DOHH2 (cell line): ENCODE measurements around the gene PPP6R1.

ENCODE experiments used
- H3F3A ChIP-seq: fragments of 200-600 bp; sonication (generic), shearing (Covaris generic); 2 replicates; pipeline ENCODE4 v1.6.0; 2016; ENCODE audit warnings: antibody characterized with exemption, mild to moderate bottlenecking; ENCODE audit not compliant: control insufficient read depth, insufficient read depth
- H3K27ac ChIP-seq: fragments of 200-600 bp; sonication (generic); 2 replicates; pipeline ENCODE4 v1.5.1; 2014; ENCODE audit warnings: low read depth, mild to moderate bottlenecking, low read length, moderate library complexity
- H3K27me3 ChIP-seq: fragments of 200-600 bp; sonication (generic); 2 replicates; pipeline ENCODE4 v1.6.1; 2014; ENCODE audit warnings: mild to moderate bottlenecking, low read length, mixed read lengths; ENCODE audit not compliant: control insufficient read depth
- H3K36me3 ChIP-seq: fragments of 200-600 bp; sonication (generic); 2 replicates; pipeline ENCODE4 v1.6.1; 2014; ENCODE audit warnings: mild to moderate bottlenecking, low read length, moderate library complexity, mixed read lengths; ENCODE audit not compliant: control insufficient read depth
- H3K4me1 ChIP-seq: fragments of 200-600 bp; sonication (generic); 2 replicates; pipeline ENCODE4 v1.6.1; 2014; ENCODE audit warnings: mild to moderate bottlenecking, low read length, mixed read lengths; ENCODE audit not compliant: control insufficient read depth
- H3K4me2 ChIP-seq: fragments of 200-600 bp; sonication (generic); 2 replicates; pipeline ENCODE4 v1.6.0; 2014; ENCODE audit warnings: mild to moderate bottlenecking, low read length, moderate library complexity
- H3K4me3 ChIP-seq: fragments of 200-600 bp; sonication (generic); 2 replicates; pipeline ENCODE4 v1.5.1; 2014; ENCODE audit warnings: mild to moderate bottlenecking, low read length, mixed read lengths
- H3K79me2 ChIP-seq: fragments of 200-600 bp; sonication (generic); 2 replicates; pipeline ENCODE4 v1.6.1; 2014; ENCODE audit warnings: mild to moderate bottlenecking, low read length, mixed read lengths; ENCODE audit not compliant: control insufficient read depth
- H3K9me2 ChIP-seq: fragments of 200-600 bp; sonication (generic); replicated peaks from 2 replicates; pipeline ENCODE4 v1.6.1; 2014; ENCODE audit warnings: mild to moderate bottlenecking, low read length, mixed read lengths; ENCODE audit not compliant: control insufficient read depth
- H3K9me3 ChIP-seq: fragments of 200-600 bp; sonication (generic); 2 replicates; pipeline ENCODE4 v1.6.1; 2014; ENCODE audit warnings: antibody characterized with exemption, low read length, mixed read lengths; ENCODE audit not compliant: control insufficient read depth, insufficient read depth
- H4K20me1 ChIP-seq: fragments of 200-600 bp; sonication (generic); 2 replicates; pipeline ENCODE4 v1.6.0; 2014; ENCODE audit warnings: low read depth, mild to moderate bottlenecking, antibody characterized with exemption, low read length, moderate library complexity; ENCODE audit not compliant: control insufficient read depth, insufficient read depth
- EZH2phosphoT487 ChIP-seq: fragments of 200-600 bp; sonication (generic); IDR thresholded peaks from 2 replicates; pipeline ENCODE4 v1.6.1; 2017; ENCODE audit warnings: borderline replicate concordance, mild to moderate bottlenecking, antibody characterized with exemption, low read length, moderate library complexity, mixed read lengths
- TF ChIP-seq, protein P1 (sequence below): fragments of 200-600 bp; sonication (generic); IDR thresholded peaks from one replicate; pipeline ENCODE4 v1.5.1; 2014; ENCODE audit warnings: antibody characterized with exemption, mild to moderate bottlenecking, low read depth, low read length; ENCODE audit not compliant: poor library complexity, severe bottlenecking

Gene PPP6R1

DNA sequence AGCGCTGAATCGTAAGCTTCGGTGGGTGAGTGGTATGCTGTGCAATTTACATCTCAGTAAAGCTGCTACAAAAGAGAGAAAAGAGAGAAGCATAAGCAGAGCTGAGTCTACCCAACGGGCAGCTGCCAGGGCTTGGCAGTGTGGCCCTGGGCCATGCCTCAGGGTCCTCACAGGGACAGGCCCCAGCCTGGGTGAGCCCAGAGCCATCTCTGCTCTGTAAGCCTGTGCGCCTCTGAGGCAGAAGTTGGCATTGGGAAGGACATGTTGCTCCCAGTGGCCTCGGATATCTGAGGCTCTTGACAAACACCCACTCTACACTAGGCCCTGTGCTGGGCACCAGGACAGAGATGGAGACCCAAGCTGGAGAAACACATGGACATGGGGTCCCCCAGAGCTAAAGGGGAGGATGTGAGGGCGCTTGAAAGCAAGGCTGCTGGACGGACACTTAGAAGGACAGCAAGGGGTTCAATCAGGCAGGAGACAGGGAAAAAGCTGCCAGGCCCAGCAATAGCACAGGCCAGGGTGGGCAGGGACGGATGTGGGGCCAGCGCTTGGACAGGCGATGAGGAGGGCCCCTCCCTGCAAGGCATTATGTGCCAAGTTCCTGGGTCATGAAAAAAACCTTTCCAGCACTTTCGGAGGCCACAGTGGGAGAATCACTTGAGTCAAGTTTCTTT lies 14.7 kb downstream of the PPP6R1 start:
- Histone ChIP-seq H3K4me2 (no peak overlapping the region), H3K27ac (no peak overlapping the region), H3K4me1 (no peaks in the 10 kb centered on the region), H3K9me2 (no peaks in the 10 kb centered on the region), H3K36me3 (peaks cover 95% of the 10 kb centered on the region), H3F3A (no peaks in the 10 kb centered on the region), H3K27me3 (no peaks in the 10 kb centered on the region), H3K79me2 (peaks cover 59% of the 10 kb centered on the region), H3K4me3 (no peak overlapping the region), H4K20me1 (peaks cover 21% of the 10 kb centered on the region; the same call in 1 of the 2 replicates), H3K9me3 (no peaks in the 10 kb centered on the region)
- TF ChIP-seq EZH2phosphoT487, result no peak
- TF ChIP-seq, protein P1, sequence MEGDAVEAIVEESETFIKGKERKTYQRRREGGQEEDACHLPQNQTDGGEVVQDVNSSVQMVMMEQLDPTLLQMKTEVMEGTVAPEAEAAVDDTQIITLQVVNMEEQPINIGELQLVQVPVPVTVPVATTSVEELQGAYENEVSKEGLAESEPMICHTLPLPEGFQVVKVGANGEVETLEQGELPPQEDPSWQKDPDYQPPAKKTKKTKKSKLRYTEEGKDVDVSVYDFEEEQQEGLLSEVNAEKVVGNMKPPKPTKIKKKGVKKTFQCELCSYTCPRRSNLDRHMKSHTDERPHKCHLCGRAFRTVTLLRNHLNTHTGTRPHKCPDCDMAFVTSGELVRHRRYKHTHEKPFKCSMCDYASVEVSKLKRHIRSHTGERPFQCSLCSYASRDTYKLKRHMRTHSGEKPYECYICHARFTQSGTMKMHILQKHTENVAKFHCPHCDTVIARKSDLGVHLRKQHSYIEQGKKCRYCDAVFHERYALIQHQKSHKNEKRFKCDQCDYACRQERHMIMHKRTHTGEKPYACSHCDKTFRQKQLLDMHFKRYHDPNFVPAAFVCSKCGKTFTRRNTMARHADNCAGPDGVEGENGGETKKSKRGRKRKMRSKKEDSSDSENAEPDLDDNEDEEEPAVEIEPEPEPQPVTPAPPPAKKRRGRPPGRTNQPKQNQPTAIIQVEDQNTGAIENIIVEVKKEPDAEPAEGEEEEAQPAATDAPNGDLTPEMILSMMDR, result no peak

DNA sequence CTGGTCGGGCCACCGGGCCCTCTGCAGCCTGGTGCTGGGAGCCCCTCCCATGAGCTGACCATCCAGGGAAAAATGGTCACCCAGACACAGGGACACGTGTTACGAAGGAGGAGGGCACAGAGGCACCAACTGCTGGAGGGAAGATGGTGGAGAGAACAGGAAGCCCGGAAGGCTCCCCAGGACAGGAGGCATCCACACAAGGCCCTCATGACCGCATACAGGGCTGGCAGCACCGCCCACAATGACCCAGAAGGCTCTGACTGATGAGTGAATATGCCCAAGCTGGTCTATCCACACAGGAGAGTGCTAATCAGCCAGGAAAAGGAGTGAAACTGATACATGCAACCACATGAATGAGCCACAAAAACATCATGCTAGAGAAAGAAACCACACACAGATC lies 16.3 kb downstream of the PPP6R1 start:
- Histone ChIP-seq H3K4me1 (no peaks in the 10 kb centered on the region), H3K4me3 (no peak overlapping the region), H3K27me3 (no peaks in the 10 kb centered on the region), H3F3A (no peaks in the 10 kb centered on the region), H4K20me1 (peaks cover 12% of the 10 kb centered on the region; the same call in 1 of the 2 replicates), H3K79me2 (peaks cover 45% of the 10 kb centered on the region), H3K4me2 (no peak overlapping the region), H3K36me3 (peaks cover 95% of the 10 kb centered on the region), H3K27ac (no peak overlapping the region), H3K9me3 (no peaks in the 10 kb centered on the region), H3K9me2 (no peaks in the 10 kb centered on the region)
- TF ChIP-seq, protein P1, result no peak
- no peak for TF ChIP-seq EZH2phosphoT487

DNA sequence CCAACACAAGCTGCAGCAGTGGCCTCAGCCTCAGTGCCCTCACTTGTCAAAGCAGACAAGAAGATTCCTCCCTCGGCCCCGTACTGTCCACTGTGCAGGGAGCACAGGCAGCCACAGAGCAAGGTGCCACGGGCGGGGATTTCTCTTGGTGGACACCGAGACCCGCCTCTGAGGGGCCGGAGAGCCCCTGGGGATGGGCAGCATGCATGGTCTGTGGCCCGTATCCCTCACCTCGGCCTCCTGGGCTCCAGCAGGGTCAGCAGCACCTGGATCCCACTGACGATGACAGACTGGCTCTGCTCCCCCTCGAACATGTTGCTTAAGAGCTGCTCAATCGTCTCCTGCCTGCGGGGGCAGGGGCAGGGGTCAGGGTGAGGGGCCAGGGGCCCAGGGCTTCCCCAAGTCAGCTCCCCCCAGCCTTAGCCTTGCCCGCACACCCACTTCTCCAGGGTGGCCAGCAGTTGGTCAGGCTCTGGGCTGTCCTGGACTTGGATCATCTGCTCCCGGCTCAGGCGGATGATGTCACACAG lies 16.8 kb downstream of the PPP6R1 start:
- no peak overlapping the region for H3K4me2 ChIP-seq
- H3F3A ChIP-seq, result no peaks in the 10 kb centered on the region
- peaks cover 9% of the 10 kb centered on the region; the same call in 1 of the 2 replicates for H4K20me1 ChIP-seq
- no peak overlapping the region for H3K27ac ChIP-seq
- H3K79me2 ChIP-seq, result peaks cover 40% of the 10 kb centered on the region
- H3K27me3 ChIP-seq, result no peaks in the 10 kb centered on the region
- H3K4me3 ChIP-seq, result no peak overlapping the region
- H3K9me2 ChIP-seq, result no peaks in the 10 kb centered on the region
- TF ChIP-seq EZH2phosphoT487, result no peak
- TF ChIP-seq, protein P1, result no peak
- peaks cover 95% of the 10 kb centered on the region for H3K36me3 ChIP-seq
- H3K4me1 ChIP-seq, result no peaks in the 10 kb centered on the region
- H3K9me3 ChIP-seq, result no peaks in the 10 kb centered on the region
